ENCODE measurements around the gene RNF20.

DNA sequence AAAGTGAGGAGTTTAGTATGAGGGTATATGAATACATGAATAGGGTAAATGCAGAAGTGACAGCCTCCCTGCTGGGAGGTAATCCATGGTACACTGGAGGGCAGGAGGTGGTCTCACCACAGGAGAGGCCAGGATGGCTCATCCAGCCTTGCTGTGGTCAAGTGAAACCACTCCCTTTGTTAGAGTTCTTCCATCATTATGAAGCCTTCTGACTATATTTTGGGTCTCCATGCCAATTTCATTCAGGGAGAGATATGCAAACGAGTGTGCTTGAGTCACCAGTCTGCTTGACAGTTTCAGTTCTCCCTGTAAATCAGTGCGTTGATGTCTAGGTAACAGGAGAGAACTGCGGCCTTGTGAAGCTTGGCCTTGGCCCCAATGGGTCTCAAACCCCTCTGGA, 44.7 kb downstream of the RNF20 start:
- TF ChIP-seq POLR2A (IDR thresholded peaks at IDR 0.05) (no peak), CTCF (IDR thresholded peaks at IDR 0.05 in 4 of 5, conservative IDR thresholded peaks at IDR 0.05 in 1 of 5) (no peak)

Data from gastrocnemius medialis (tissue), 4 donors.